NT2/D1 (cell line): ENCODE measurements around the gene CYP19A1.

Experiments used
- DNase-seq: peaks from one replicate; pipeline ENCODE4 v3.0.0-alpha.2; 2011; ENCODE audit warnings: low read depth, low spot score
- H3K27me3 ChIP-seq: 2 replicates; pipeline ENCODE4 v1.6.0; 2011; ENCODE audit warnings: mild to moderate bottlenecking; ENCODE audit not compliant: insufficient read length, insufficient read depth
- H3K36me3 ChIP-seq: 2 replicates; pipeline ENCODE4 v1.6.1; 2011; ENCODE audit warnings: mild to moderate bottlenecking, low read length, mixed read lengths; ENCODE audit not compliant: insufficient read depth, insufficient read length
- H3K4me1 ChIP-seq: 2 replicates; pipeline ENCODE4 v1.5.1; 2011; ENCODE audit not compliant: insufficient read depth, insufficient read length
- H3K4me3 ChIP-seq: 2 replicates; pipeline ENCODE4 v1.5.1; 2011; ENCODE audit warnings: low read depth; ENCODE audit not compliant: insufficient read length
- H3K9ac ChIP-seq: 2 replicates; pipeline ENCODE4 v1.6.0; 2011; ENCODE audit warnings: low read depth; ENCODE audit not compliant: insufficient read length
- H3K9me3 ChIP-seq: 2 replicates; pipeline ENCODE4 v1.5.1; 2011; ENCODE audit warnings: mild to moderate bottlenecking, low read length; ENCODE audit not compliant: insufficient read depth
- SUZ12 ChIP-seq: IDR thresholded peaks from 2 replicates; pipeline ENCODE4 v1.6.1; 2011; ENCODE audit not compliant: insufficient read length, insufficient read depth; ENCODE audit errors: extremely low read depth
- YY1 ChIP-seq: IDR thresholded peaks from 2 replicates; pipeline ENCODE4 v1.6.1; 2011; ENCODE audit not compliant: insufficient read length, insufficient read depth
- ZNF274 ChIP-seq: IDR thresholded peaks from 2 replicates; pipeline ENCODE4 v1.6.1; 2011; ENCODE audit warnings: mild to moderate bottlenecking, low read depth, low read length

CYP19A1 gene

DNA sequence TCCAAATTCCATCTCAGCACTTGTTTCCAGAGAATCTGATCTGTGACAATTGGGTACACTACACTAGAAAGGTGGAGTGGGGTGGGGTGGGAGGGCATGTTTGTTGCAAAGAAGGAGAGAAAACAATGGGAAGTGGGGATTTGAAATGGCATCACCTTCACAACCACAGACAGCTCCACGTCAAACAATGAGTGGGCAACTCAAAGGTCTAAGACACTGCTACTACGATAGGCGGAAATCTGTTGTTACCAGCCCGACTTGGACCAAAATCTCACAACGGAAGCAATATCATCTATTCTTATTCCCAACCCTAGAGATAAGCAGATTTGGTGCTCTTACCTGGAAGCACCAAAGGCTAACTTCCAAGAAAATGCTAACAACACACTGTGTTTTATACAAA, 3.3 kb downstream of the CYP19A1 start:
- DNase-seq = no peak
- Histone ChIP-seq H3K36me3 (no peaks in the 10 kb centered on the region), H3K27me3 (peaks cover 7% of the 10 kb centered on the region), H3K4me1 (no peaks in the 10 kb centered on the region), H3K4me3 (no peak overlapping the region), H3K9ac (no peak overlapping the region), H3K9me3 (peaks cover 4% of the 10 kb centered on the region; the same call in 1 of the 2 replicates)
- no peak for TF ChIP-seq SUZ12
- no peak for TF ChIP-seq ZNF274
- TF ChIP-seq YY1 = no peak

DNA sequence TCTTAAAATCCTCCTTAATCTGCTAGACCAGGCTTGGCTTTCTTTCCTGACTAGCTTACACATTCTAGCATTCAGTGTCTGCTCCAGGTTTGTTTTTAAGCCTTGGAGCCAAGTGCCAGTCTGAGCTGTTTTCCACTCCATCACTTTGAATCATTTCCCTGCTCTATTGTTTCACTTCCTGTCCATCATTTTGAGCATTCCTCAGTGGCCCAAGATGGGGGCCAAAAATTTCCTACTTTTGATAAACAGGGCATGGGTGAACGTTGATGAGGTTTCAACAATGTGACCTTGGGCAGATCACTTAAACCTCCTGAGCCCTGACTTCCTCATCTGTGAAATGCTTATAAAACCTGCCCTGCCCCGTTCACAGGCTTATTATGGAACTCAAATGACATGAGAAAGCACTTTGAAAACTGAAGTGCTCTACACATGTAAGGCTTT, 4.4 kb downstream of the CYP19A1 start:
- no peak for DNase-seq
- Histone ChIP-seq H3K9ac (no peak overlapping the region), H3K4me3 (no peak overlapping the region), H3K4me1 (no peaks in the 10 kb centered on the region), H3K36me3 (no peaks in the 10 kb centered on the region), H3K27me3 (peaks cover under 1% of the 10 kb centered on the region), H3K9me3 (peaks cover 4% of the 10 kb centered on the region; the same call in 1 of the 2 replicates)
- no peak for TF ChIP-seq ZNF274
- TF ChIP-seq SUZ12 = no peak
- no peak for TF ChIP-seq YY1

DNA sequence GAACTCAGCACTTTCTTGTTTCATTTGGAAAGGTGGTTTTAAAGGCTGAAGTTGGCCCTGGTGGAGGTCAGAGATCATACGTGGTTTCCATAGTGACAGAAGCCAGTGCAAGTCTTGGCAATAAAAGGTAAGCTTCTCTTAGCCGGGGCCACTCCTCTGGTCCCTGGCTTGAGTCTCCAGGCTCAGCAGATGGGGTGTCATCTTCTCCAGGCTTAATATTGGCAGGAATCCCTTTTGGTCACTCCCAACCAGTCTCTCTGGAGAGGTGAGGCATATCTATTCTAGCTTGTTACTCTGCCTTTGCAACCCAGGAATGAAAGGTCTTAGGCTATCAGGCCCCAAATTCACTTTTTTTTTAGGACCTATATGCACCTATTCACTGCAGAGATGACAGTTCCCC, 4.8 kb downstream of the CYP19A1 start:
- no peak overlapping the region for H3K4me3 ChIP-seq

DNA sequence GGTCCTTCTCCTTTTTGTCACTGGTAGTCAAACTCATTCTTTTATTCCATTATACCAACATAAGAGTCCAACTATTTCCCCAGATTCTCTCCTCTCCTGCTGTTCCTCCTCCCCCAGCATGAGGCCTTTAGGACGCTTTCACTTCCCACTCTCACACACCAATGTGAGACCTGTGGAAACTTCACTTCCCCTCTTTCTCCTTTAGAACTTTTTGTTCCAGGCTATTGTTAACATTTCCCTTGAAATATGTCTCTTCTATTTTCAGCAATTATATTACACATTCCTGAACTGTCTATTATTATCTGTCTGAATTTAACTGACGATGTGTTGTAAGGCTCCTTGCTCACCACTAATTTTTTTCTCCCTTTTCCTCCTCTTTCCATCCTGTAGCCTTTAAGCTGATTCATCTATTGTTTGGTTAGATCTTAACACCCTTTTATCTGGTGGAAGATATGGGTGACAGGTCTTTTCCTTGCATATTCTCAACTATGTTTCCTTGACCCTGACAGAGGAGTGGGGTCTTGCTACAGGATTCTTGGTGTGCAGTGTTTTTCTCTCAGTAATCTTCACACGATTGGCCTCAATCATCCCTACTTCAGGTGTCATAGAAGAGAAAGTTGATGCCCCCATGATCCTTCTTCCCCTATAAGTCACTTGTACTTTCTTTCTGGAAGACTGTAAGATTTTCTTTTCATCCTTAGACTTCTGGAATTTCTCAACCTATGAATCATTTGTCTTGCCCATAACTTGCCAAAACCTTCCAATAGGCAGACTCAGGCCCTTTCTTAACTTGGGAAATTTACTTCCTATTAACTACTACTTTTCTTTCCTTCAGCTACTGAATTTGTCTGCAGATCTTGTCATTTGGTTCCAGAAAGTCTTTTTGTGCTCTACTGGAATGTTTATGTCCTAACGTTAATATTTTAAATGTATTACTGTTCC, 5.9 kb downstream of the CYP19A1 start:
- TF ChIP-seq SUZ12 = no peak
- no peak for TF ChIP-seq YY1
- no peaks in the 10 kb centered on the region for H3K4me1 ChIP-seq
- DNase-seq = no peak

More for the DNA sequence above, 4.8 kb downstream of the CYP19A1 start:
- H3K36me3 ChIP-seq = no peaks in the 10 kb centered on the region
- no peak for DNase-seq
- no peak overlapping the region for H3K9ac ChIP-seq
- TF ChIP-seq SUZ12 = no peak
- no peak for TF ChIP-seq ZNF274
- no peak for TF ChIP-seq YY1
- H3K9me3 ChIP-seq = peaks cover 4% of the 10 kb centered on the region; the same call in 1 of the 2 replicates
- no peaks in the 10 kb centered on the region for H3K27me3 ChIP-seq
- H3K4me1 ChIP-seq = no peaks in the 10 kb centered on the region

DNA sequence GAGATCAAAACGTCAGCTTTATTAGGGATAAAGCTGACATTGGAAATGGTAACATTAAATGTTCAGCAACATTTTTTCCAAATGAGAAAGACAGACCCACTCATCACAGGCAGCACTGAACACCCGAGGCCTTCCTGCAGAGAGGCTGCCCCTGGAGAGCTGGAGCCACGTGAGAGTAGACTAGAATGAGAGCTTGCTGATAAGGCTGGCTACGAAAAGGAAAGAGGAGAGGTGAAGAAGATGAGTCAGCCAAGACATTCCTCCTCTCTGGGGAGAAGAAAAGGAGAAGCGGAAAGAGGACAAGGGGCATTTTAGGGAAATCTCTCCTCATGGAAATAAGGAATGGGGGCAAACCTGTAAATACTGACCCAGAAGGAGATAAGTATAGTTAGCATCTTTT, 7.3 kb downstream of the CYP19A1 start:
- Histone ChIP-seq H3K9ac (no peak overlapping the region), H3K4me1 (no peaks in the 10 kb centered on the region), H3K4me3 (no peak overlapping the region), H3K9me3 (peaks cover 4% of the 10 kb centered on the region; the same call in 1 of the 2 replicates), H3K27me3 (no peaks in the 10 kb centered on the region), H3K36me3 (no peaks in the 10 kb centered on the region)
- DNase-seq = no peak
- TF ChIP-seq YY1 = no peak
- TF ChIP-seq ZNF274 = no peak

More for the DNA sequence above, 5.9 kb downstream of the CYP19A1 start:
- Histone ChIP-seq H3K9me3 (peaks cover 4% of the 10 kb centered on the region; the same call in 1 of the 2 replicates), H3K9ac (no peak overlapping the region), H3K36me3 (no peaks in the 10 kb centered on the region), H3K27me3 (no peaks in the 10 kb centered on the region), H3K4me3 (no peak overlapping the region)

DNA sequence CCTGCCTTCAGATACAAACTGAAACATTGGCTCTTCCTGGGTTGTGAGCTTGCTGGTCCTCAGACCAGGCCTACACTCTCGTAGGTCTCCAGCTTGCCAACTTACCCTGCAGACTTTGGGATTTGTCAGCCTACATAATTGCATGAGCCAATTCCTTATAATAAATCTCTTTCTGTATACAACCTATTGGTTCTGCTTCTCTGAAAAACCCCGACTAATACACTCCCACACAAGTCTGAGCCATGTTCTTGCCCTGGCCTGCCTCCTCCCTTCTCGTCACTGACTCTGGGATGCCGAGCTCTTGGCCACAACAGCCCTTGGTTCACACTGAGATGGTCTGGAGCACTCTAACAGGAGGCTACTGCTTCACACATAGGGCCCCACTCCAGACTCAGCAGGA, 9.5 kb downstream of the CYP19A1 start:
- Histone ChIP-seq H3K36me3 (no peaks in the 10 kb centered on the region), H3K27me3 (no peaks in the 10 kb centered on the region), H3K4me1 (no peaks in the 10 kb centered on the region), H3K4me3 (no peak overlapping the region), H3K9ac (no peak overlapping the region), H3K9me3 (peaks cover 4% of the 10 kb centered on the region; the same call in 1 of the 2 replicates)
- DNase-seq = no peak
- TF ChIP-seq ZNF274 (no peak), YY1 (no peak), SUZ12 (no peak)

DNA sequence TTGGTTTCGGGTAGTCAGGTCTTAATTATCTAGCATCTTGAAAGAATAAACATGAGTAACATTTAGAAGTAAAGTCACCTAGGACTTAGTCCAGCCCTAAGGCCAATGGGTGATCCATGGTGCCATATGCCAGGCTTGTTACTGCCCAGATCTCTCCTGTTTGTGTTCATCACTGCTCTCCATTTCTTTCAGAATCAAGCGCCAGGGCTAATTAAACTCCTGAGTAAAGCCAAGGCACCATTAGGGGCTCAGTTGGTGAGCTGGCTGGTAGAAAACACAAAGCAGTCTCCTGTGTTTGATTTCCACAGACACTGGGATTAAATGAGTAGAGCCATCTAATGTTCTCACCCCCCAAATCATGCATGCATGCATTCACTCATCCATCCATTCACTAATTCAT, 11.3 kb downstream of the CYP19A1 start:
- no peaks in the 10 kb centered on the region for H3K36me3 ChIP-seq
- H3K4me3 ChIP-seq = no peak overlapping the region
- no peak for DNase-seq
- no peaks in the 10 kb centered on the region for H3K4me1 ChIP-seq
- TF ChIP-seq YY1 = no peak
- no peak for TF ChIP-seq SUZ12
- TF ChIP-seq ZNF274 = no peak
- H3K27me3 ChIP-seq = no peaks in the 10 kb centered on the region
- H3K9me3 ChIP-seq = no peaks in the 10 kb centered on the region
- no peak overlapping the region for H3K9ac ChIP-seq
